Activated naive CD4-positive, alpha-beta T cell treated with anti-CD3 and anti-CD28 coated beads, Interleukin-2, amount 50 U/mL, for 24 hours (primary cell): ENCODE results near the gene PROM2.
A peak's percentile ranks its signal among the peaks of the same experiment; 100 is the strongest.
"Not testable (repeated sequence)": the region's sequence is repeated elsewhere in the genome, so short reads cannot be mapped to it uniquely, and the experiment has no call there.

Source experiments
- H3K27ac Mint-ChIP-seq: one replicate; pipeline ENCODE4 v1.8.0; 2021; ENCODE audit warnings: mild to moderate bottlenecking, mixed read lengths
- H3K27me3 Mint-ChIP-seq: one replicate; pipeline ENCODE4 v1.8.0; 2021; ENCODE audit warnings: mixed read lengths
- H3K36me3 Mint-ChIP-seq: one replicate; pipeline ENCODE4 v1.8.0; 2021; ENCODE audit warnings: mixed read lengths
- H3K4me1 Mint-ChIP-seq: one replicate; pipeline ENCODE4 v1.8.0; 2021; ENCODE audit warnings: mixed read lengths
- H3K4me3 Mint-ChIP-seq: one replicate; pipeline ENCODE4 v1.8.0; 2021; ENCODE audit warnings: mild to moderate bottlenecking, mixed read lengths
- H3K9me3 Mint-ChIP-seq: one replicate; pipeline ENCODE4 v1.8.0; 2021; ENCODE audit warnings: mixed read lengths

PROM2 gene, protein sequence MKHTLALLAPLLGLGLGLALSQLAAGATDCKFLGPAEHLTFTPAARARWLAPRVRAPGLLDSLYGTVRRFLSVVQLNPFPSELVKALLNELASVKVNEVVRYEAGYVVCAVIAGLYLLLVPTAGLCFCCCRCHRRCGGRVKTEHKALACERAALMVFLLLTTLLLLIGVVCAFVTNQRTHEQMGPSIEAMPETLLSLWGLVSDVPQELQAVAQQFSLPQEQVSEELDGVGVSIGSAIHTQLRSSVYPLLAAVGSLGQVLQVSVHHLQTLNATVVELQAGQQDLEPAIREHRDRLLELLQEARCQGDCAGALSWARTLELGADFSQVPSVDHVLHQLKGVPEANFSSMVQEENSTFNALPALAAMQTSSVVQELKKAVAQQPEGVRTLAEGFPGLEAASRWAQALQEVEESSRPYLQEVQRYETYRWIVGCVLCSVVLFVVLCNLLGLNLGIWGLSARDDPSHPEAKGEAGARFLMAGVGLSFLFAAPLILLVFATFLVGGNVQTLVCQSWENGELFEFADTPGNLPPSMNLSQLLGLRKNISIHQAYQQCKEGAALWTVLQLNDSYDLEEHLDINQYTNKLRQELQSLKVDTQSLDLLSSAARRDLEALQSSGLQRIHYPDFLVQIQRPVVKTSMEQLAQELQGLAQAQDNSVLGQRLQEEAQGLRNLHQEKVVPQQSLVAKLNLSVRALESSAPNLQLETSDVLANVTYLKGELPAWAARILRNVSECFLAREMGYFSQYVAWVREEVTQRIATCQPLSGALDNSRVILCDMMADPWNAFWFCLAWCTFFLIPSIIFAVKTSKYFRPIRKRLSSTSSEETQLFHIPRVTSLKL

DNA sequence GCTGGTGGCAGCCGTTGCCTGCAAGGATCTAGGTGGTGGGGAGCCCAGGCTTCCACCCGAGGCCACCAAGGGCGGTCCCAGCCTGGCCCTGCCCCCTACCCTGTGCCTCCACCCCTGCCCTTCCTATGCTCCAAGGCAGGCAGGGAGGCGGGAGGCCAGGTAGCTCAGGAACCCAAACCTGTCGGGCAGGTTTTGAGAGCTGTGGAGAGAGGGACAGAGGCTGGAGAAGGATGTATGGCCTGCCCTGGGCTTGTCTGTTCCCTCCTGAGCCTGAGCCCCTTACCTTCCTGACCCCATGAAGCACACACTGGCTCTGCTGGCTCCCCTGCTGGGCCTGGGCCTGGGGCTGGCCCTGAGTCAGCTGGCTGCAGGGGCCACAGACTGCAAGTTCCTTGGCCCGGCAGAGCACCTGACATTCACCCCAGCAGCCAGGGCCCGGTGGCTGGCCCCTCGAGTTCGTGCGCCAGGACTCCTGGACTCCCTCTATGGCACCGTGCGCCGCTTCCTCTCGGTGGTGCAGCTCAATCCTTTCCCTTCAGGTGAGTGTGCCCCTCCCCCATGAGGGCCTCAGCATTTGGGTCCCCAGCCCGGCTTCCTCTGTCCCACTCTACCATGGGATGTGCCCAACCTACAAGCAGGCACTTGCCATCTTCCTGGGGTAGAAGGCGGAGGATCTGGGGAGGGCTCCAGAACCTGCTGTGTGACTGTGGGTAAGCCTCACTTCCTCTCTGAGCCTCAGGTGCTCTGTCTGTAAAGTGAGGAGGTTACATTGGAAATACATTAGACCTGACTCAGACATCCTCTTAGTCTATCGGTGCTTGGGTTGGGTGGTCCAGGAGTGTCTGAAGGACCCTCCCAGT is at the start of gene PROM2:
PROM2 (plus strand) TSS at position 159 of the 860 bp plus-strand sequence; CDS start at position 296, 137 bp downstream.
- H3K36me3 Mint-ChIP-seq = no peaks in the 10 kb centered on the region
- no peak within 1 kb of the TSS for H3K27ac Mint-ChIP-seq
- no peaks in the 10 kb centered on the region for H3K4me1 Mint-ChIP-seq
- no peak within 1 kb of the TSS for H3K4me3 Mint-ChIP-seq
- no peaks in the 10 kb centered on the region for H3K27me3 Mint-ChIP-seq
- H3K9me3 Mint-ChIP-seq = no peaks in the 10 kb centered on the region

DNA sequence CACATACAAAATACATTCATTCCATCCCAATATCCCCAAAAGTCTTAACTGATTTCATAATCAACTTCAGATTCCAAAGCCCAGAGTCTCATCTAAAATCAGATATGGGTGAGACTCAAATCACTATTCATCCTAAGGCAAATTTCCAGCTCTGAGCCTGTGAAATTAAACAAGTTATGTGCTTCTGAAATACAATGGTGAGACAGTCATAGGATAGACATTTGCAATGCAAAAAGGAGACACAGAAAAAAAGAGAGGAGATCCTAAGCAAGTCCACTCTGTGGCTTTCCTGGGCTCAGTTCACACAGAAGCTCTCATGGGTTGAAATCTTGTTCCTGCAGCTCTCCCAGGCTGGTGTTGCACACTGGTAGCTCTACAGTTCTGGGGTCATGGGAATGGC is 48.6 kb upstream of the PROM2 start:
- Mint-ChIP-seq H3K27me3 (no peaks in the 10 kb centered on the region), H3K4me3 (no peak overlapping the region), H3K36me3 (peaks cover 39% of the 10 kb centered on the region), H3K4me1 (no peaks in the 10 kb centered on the region), H3K27ac (no peak overlapping the region), H3K9me3 (peaks cover 24% of the 10 kb centered on the region)

DNA sequence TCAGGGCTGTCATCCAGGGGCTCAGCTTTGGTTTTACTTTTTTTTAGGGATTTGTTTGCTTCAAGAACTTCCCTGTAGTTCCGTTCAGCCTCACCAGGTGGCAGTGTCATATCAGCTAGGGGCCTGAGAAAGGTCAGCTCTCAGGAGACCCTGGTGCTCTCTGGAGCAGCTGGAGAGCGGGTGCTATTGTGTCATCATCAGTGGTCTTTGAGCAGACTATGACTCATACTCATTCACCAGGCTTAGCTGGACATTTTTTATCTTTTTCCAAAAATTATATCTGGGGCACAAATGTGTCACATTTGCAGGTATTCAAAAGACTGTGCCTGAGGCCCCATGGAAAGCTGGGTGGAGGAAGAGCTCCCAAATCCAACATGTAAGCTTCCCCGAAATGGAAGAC is 42.5 kb upstream of the PROM2 start:
- Mint-ChIP-seq H3K4me3 (no peak overlapping the region), H3K36me3 (peaks cover 18% of the 10 kb centered on the region), H3K4me1 (no peaks in the 10 kb centered on the region), H3K9me3 (peaks cover 13% of the 10 kb centered on the region), H3K27ac (no peak overlapping the region), H3K27me3 (no peaks in the 10 kb centered on the region)

DNA sequence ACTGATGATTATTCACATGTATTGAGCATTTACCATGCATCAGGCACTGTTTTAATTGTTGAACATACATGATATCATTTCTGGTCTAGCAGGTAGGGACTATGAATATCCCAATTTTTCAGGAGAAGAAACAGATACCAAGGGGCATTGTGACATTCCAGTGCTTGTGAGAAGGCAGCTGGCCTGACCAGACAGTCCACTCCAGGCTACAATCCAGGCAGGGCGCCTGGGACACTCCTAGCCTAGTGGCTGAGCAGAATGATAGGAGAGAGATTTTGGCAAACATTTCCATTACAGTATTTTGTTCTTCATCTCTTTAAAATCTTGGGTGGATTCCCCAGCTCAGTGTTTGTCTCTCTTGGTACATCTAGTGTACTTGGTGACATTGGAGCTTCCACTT is 42.0 kb upstream of the PROM2 start:
- H3K36me3 Mint-ChIP-seq = peaks cover 16% of the 10 kb centered on the region
- H3K9me3 Mint-ChIP-seq = peaks cover 13% of the 10 kb centered on the region
- H3K4me3 Mint-ChIP-seq = no peak overlapping the region
- H3K27ac Mint-ChIP-seq = no peak overlapping the region
- H3K27me3 Mint-ChIP-seq = no peaks in the 10 kb centered on the region
- H3K4me1 Mint-ChIP-seq = no peaks in the 10 kb centered on the region

DNA sequence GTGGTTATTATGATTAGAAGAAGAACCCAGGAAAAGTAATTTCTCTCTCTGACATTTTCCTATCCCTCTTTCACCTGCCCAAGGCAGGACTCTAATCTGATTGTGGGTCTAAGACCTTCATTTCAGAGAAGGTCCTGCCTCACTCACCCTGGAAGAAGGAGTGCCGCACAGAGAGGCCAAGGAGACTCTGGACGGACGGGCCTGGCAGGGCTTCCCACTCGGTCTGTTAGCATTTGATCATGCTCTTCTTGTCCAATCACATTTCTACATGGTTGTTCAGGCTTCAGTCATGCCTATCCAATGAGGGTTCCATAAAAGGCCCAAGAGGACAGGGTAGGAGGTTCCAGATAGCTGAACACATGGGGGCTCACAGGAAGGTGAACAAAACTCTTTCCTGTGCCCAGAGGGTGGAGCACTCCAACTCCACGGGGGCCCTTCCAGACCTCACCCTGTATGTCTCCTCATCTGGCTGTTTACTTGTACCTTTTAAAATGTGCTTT is 39.9 kb upstream of the PROM2 start:
- Mint-ChIP-seq H3K9me3 (peaks cover 10% of the 10 kb centered on the region), H3K4me1 (no peaks in the 10 kb centered on the region), H3K36me3 (peaks cover 16% of the 10 kb centered on the region)

DNA sequence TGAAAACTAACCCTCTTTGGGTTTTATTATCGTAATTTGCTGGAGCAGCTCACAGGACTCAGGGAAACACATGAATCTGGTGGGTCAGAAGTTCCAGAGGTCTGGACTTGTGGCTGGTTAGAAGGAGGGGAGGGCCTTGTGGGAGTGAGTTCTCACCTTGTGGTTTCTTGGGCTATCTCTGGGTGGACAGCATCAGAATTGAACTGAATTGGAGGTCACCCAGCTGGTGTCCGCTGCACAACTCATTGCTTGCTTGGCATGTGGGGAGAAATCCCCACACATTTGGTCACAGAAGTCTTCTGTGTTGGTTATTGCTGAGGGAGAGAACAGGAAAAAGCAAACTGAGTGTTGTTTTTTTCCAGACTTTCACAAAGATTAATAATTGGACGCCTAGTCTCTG is 39.4 kb upstream of the PROM2 start:
- Mint-ChIP-seq H3K4me3 (no peak overlapping the region), H3K9me3 (peaks cover 11% of the 10 kb centered on the region), H3K27ac (no peak overlapping the region), H3K27me3 (peaks cover 1% of the 10 kb centered on the region), H3K4me1 (no peaks in the 10 kb centered on the region), H3K36me3 (peaks cover 14% of the 10 kb centered on the region)

More for the DNA sequence above, 39.9 kb upstream of the PROM2 start:
- Mint-ChIP-seq H3K4me3 (no peak overlapping the region), H3K27me3 (peaks cover 1% of the 10 kb centered on the region), H3K27ac (no peak overlapping the region)

DNA sequence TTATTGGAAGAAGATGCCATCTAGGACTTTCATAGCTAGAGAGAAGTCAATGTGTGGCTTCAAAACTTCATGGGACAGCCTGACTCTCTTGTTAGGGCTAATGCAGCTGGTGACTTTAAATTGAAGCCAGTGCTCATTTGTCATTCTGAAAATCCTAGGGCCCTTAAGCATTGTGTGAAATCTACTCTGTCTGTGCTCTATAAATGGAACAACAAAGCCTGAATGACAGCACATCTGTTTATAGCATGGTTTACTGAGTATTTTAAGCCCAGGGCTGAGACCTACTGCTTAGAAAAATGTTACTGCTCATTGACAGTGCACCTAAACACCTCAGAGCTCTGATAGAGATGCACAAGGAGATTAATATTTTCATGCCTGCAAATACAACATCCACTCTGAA is 36.1 kb upstream of the PROM2 start:
- Mint-ChIP-seq H3K4me3 (no peak overlapping the region), H3K27ac (no peak overlapping the region), H3K9me3 (peaks cover 9% of the 10 kb centered on the region), H3K27me3 (peaks cover 1% of the 10 kb centered on the region), H3K36me3 (peaks cover 9% of the 10 kb centered on the region), H3K4me1 (no peaks in the 10 kb centered on the region)

DNA sequence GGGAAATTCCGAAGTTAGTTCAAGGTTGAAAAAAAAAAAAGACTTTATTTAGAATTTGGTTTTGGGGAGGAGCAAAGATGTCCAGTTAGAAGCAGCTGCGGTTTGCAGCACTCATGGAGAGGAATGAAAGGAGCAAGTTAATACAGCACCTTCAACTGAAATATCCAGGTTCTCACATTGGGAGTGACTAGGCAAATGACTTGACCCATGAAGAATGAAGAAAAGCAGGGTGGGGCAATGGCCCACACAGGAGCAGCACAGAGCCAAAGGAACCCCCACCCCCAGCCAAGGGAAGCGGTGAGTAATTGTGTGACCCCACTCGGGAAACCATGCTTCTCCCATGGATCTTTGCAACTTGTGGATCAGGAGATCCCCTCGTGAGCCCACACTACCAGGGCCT is 34.2 kb upstream of the PROM2 start:
- Mint-ChIP-seq H3K4me3 (no peak overlapping the region), H3K9me3 (peaks cover 18% of the 10 kb centered on the region), H3K27ac (no peak overlapping the region), H3K4me1 (no peaks in the 10 kb centered on the region), H3K27me3 (peaks cover 6% of the 10 kb centered on the region), H3K36me3 (peaks cover 15% of the 10 kb centered on the region)

DNA sequence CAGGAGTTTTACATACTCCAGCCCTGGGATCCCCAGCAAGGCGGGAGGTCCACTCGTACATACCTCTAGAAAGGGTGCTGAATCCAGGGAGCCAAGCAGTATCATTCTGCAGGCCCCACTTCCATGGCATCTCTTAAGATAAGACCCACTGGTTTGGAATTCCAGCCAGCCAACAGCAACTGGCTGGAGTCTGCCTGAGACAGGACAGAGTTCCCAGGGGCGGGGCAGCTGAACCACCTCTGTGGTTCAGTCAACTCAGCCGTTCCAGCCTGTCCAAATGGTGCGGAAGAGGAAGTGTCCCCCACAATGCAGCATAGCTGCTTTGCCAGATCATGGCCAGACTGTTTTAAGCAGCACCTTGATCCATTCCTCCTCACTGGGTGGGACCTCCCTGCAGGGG is 33.7 kb upstream of the PROM2 start:
- Mint-ChIP-seq H3K27ac (no peak overlapping the region), H3K4me1 (no peaks in the 10 kb centered on the region), H3K36me3 (peaks cover 14% of the 10 kb centered on the region), H3K27me3 (peaks cover 6% of the 10 kb centered on the region), H3K9me3 (peaks cover 18% of the 10 kb centered on the region), H3K4me3 (no peak overlapping the region)

DNA sequence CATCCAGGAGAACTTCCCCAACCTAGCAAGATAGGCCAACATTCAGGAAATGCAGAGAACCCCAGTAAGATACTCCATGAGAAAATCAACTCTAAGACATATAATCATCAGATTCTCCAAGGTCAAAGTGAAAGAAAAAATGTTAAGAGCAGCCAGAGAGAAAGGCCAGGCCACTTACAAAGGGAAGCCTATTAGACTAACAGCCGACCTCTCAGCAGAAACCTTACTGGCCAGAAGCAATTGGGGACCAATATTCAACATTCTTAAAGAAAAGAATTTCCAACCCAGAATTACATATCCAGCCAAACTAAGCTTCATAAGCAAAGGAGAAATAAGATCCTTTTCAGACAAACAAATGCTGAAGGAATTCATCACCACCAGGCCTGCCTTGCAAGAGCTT is 32.2 kb upstream of the PROM2 start:
- H3K27ac Mint-ChIP-seq, H3K27me3 Mint-ChIP-seq, H3K4me1 Mint-ChIP-seq, H3K4me3 Mint-ChIP-seq: not testable (repeated sequence)
- Mint-ChIP-seq H3K9me3 (peaks cover 29% of the 10 kb centered on the region), H3K36me3 (peaks cover 15% of the 10 kb centered on the region)

DNA sequence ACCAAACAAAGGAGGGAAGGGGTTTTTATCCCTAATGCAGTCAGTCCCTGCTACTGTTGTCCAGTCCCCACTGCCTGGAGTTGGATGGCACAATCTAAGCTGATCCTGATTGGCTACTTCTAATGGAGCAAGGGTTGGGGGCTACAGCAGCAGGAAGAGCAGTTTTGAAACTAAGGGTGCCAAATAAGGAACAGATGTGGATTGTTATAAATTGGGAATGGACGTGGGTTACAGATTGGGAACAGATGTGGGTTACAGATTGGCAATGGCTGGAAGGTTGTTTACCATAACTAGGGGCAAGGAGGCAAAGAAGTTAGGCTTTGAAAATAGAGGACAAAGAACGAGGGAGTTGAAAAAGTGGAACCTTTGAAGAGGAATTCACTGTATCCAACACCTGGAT is 16.0 kb upstream of the PROM2 start:
- peaks cover 5% of the 10 kb centered on the region for H3K36me3 Mint-ChIP-seq
- no peak overlapping the region for H3K27ac Mint-ChIP-seq
- H3K4me1 Mint-ChIP-seq = no peaks in the 10 kb centered on the region
- H3K4me3 Mint-ChIP-seq = no peak overlapping the region
- H3K9me3 Mint-ChIP-seq = peaks cover 5% of the 10 kb centered on the region
- peaks cover 4% of the 10 kb centered on the region for H3K27me3 Mint-ChIP-seq

DNA sequence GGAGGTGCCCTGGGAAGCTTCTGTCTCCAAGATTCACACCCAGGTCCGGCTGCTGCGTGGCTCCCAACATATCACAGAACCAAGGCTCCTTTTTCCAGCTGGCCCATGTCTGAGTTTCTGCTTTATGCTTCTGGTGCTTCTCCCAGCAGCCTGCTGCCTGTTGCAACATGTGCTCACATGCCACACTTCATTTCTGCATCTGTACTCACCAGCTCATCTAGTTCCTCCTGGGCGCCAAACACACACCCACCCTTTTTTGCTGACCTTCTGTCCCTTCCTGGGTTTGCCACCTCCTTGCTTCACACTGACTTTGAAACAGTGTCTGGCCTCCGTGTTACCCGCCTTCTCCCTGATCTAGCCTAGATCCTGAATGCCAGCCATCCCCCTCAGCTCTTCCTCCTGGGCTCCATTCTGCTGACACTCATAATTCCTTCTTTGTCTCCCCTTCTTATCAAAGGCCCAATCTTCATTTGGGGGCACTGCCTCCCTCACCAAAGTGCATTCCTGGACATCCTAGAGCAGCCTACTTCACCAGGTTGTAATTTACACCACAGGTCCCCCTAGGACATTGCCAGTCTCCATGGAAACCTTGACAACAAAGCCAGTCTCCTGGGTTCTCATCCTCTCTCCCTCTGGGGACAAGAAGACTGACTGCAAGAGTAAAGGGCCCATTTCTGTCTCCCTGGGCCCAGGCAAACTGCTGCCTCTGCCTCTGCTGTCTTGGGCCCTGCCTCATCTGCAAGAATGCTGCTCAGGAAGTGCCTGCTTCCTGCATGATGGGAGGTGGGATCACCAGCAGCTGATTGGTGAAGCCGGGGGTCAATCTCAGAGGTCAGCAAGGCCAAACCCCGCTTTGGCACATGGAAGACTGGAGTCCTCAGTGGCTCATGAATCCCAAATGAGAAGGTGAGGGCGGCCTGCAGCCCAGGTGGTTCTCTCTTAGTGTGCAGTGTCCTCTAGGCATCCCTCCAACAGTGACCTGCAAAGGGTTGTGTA is 13.9 kb upstream of the PROM2 start:
- no peak overlapping the region for H3K4me3 Mint-ChIP-seq

DNA sequence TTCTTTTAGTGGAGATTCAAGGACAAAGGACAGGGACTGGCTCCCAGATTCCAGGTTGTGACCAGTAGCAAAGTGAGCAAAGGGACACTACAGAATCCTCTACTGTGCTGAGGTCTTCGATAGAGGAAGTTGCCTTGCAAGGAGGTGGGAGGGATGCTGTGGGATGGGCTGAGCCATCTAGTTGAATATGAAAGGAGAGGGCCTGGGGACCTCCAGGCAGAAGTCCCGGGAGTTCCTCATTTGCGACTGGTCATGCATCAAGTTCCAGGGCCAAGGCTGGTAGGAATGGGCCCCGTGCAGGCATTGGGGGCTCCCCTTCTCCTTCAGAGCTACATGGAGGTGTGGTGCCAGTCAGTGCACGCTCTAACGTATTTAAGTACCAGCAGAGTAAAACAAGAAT is 12.6 kb upstream of the PROM2 start:
- Mint-ChIP-seq H3K4me1 (no peaks in the 10 kb centered on the region), H3K9me3 (peaks cover 3% of the 10 kb centered on the region), H3K36me3 (peaks cover 5% of the 10 kb centered on the region), H3K27me3 (peaks cover 4% of the 10 kb centered on the region), H3K4me3 (no peak overlapping the region), H3K27ac (no peak overlapping the region)

More for the DNA sequence above, 13.9 kb upstream of the PROM2 start:
- Mint-ChIP-seq H3K36me3 (peaks cover 5% of the 10 kb centered on the region), H3K9me3 (peaks cover 5% of the 10 kb centered on the region), H3K27ac (no peak overlapping the region), H3K4me1 (no peaks in the 10 kb centered on the region), H3K27me3 (peaks cover 4% of the 10 kb centered on the region)

DNA sequence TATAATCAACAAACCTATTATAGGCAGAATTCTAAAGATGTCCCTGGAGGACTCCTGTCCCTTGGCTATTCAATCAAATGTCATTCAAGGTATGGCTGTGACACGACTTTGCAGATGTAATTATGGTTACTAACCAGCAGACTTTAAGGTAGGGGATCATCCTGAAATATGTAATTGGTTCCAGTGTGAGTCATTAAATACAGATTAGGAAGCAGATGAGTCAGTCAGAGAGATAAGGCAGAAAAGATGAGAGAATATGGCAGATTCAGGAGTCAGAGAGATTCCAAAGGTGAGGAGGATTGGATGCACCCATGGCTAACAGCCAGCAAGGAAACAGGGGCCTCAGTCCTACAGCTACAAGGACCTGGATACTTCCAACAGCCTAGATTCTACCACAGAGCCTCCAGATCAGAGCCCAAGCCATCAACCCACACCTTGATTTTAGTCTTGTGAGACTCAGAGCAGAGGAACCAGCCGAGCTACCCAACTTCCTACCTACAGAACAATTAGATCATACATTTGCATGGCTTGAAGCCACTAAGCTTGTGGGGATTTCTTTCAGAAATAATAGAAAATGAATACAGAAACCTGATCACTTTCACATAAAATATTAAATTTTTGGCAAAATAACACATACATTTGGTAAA is 11.2 kb upstream of the PROM2 start:
- Mint-ChIP-seq H3K36me3 (peaks cover 4% of the 10 kb centered on the region), H3K4me3 (no peak overlapping the region), H3K4me1 (no peaks in the 10 kb centered on the region), H3K27me3 (peaks cover 1% of the 10 kb centered on the region), H3K9me3 (no peaks in the 10 kb centered on the region), H3K27ac (peak overlapping the region; percentile 23)
